HuH-7 (cell line): Measurements from ENCODE around the gene SLC13A1.
A peak's percentile ranks its signal among the peaks of the same experiment; 100 is the strongest.

ENCODE experiments used
- DNase-seq: peaks from one replicate; pipeline ENCODE4 v3.0.0; 2011; ENCODE audit warnings: low spot score

SLC13A1 gene

DNA sequence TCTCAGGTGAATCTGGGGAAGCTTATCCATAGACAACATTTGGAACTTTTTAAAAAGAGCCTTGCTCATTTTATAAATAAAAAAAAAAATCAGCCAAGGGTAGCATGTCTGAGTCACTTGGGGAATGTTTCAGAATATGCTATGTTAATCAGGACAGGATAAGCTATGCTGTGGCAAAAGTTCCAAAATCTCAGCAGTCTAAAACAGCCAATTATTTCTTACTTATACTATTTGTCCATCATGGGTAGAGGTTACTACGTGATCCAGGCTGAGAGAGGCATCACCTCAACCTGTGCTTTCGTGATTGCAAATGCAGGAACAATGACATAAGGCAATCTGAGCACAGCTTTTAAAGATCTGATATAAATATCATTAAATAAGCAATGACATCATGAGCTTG lies 6.5 kb downstream of the SLC13A1 start:
- no peak for DNase-seq

DNA sequence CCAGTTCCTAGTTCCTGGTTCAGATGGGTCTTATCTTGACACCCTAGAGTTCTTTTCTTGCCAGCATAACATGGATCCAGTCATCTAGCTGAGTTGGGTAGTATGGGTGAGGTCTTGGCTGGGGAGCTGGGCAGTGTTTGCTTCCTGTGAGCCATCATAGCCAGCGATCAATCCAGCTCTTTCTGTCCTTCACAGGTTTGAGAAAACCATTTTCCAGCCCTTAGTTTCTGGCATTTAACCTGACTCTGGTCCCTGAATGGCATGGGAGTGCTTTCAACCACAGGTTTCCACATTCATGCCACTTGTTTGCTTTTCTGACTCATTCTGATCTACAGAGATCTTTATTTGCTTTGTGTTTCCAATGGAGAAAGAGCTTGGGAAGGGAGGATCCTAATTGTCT lies 8.6 kb downstream of the SLC13A1 start:
- no peak for DNase-seq

DNA sequence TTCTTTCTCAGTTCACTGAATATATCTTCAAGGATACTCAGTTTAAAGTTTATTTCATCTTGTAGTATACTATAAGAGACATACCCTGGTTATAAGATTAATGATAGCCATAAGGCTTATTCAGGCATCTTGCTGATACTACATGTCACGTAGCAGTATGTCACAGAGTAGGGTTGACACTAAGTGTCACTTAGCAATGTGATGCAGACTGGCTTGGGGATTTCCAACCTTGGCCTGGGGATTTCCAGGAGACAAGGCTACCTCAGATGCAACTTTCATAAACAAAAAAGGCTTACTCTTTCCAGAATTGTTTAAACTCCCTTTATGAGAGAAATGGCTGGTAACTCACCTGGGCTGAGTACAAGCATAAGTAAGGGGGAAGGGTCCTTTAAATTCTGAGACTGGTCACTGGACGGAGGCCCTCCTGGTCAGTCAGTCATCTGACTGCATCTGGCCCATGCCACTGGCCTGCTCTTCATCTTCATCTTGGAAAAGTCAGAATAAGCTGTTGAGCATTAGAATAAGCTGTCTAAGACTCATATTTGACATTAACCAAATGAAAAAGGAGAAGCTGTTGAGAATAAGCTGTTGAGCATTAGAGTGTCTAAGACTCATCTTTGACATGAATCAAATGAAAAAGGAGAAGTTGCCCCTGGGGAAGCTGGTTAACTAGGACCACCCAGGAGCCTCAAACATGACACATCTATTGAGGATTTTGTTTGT lies 9.5 kb downstream of the SLC13A1 start:
- no peak for DNase-seq

DNA sequence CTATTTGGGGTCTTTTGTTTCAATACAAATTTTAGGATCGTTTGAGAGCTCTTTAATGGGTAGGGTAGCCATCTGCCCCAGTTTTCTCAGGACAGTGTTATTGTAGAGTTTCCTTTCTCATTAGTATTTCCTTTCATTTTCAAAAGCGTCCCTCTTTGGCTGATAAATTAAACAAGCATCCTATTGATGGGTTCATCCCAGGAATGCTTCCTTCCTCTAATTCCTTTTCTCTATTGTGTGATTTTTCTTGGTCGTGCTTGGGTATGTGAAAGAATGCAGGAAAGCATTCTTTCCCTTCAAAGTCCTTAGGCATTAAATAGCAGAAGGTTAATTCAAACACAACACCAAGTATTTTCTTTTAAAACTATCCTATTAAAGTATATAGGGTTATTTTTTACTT lies 14.0 kb downstream of the SLC13A1 start:
- DNase-seq, result no peak

DNA sequence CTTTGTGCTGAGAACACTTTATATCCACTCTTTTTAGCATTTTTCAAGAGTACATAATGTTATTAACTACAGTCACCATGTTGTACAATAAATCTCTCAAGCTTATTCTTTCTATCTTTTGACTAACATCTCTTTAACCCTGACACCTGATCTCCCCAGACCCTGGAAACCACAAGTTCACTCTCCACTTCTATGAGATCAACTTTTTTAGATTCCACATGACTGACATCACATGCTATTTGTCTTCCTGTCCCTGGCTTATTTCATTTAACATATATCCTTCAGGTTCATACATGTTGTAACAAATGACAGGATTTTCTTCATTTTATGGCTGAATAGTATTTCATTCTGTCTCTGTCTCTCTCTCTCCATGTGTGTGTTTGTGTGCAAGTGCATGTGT lies 15.5 kb downstream of the SLC13A1 start:
- DNase-seq, result no peak

DNA sequence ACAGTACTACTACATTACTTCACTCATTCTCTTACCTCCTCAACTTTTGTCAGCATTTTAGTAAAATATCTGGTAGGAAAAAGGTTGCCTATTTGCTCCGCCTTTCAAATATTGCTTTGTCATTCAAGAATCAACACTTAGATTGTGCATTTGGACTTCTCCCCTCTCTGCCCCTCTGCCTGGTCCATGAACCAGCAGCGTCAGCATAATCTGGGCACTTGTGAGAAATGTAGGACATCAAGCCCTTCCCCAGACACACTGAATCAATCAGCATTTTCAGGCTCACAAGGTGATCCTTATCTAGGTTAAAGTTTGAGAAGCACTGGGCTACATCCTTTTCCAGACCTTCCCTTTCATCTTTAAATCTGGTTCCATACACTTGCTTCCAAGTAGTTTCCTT lies 16.3 kb downstream of the SLC13A1 start:
- no peak for DNase-seq

DNA sequence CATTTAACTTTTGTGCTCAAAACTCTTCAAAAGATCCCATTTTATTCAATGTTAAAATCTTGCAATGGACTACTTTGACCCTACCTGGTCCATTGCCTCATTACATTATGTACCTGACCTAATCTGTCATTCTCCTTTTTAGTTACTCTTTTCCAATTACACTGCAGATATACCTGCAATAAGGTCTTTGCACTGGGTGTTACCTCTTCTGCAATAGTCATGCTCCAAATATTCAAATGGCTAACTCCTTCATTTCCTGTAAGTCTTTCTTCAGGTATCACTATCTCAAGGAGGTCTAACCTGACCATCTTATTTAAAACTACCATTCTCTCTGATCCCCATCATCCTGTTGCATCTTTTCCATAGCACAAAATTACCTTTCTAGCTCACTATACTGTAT lies 22.3 kb downstream of the SLC13A1 start:
- DNase-seq, result no peak

DNA sequence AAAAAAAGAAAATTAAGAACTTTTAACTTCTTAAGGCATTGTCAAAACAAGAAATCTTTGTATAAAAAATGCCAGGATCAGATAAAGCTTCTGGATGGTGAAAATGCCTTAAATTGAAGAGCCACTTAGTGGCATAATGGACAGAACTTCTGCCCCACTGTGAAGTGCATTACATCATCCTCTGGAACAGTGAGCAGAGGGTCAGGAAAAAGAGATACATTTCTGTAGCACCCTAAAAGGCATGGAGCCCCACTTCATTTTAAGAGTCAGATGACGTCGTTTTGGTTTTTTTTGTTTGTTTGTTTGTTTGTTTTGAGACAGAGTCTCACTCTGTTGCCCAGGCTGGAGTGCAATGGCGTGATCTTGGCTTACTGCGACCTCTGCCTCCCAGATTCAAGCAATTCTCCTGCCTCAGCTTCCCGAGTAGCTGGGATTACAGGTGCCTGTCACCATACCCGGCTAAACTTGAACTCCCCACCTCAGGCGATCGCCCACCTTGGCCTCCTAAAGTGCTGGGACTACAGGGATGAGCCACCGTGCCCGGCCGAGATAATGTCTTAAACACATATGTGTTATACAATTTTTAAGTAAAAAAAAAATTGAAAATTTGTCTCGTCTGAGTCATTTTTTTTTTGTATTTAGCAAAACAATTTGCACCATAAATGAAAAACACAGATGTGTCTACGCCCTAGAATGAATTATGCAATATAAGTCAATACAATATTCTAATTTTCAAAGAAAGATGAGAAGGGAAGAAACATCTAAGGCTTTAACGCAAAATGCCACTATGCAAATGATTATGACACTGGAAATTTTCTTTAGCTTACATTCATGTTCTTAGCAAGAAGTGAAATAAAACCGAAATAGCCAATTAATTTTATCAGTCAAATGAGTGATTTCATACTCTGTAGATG lies 29.2 kb downstream of the SLC13A1 start:
- no peak for DNase-seq

DNA sequence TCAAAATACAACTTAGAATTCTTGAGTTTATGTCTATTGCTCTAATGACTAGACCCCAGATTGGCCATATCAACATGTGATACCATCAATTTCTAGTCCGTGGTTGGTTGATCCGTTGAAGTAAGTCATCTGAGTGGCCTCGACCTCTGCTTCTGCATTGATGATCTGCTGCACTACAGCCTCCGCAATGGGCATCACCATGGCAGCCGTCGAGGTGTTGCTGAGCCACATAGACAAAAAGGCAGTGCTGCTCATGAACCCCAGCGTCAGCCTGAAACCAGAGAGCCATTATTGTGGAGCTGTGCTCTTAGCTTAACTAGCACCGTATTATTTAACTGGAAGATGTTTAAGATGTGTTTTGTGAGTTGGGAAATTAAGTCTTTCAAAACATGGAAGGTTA lies 30.7 kb downstream of the SLC13A1 start:
- DNase-seq, result no peak

DNA sequence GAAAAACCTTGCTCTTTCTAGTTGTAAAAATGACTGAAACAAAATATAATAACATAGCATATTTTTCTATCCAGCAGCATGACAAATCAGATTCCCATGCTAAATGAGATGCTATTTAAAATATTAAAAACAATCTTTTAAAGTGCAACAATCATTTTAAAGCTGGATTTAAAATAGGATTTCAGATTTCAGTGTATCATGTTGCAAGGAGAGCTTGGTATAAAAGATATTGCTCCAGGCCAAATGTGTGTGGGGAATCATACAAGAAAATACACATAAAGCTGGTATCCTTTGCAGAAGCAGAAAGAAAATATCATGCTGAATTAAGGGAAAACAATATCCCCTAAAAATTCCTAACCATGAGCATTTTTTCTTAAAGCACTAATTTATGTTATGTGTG lies 42.2 kb downstream of the SLC13A1 start:
- no peak for DNase-seq

DNA sequence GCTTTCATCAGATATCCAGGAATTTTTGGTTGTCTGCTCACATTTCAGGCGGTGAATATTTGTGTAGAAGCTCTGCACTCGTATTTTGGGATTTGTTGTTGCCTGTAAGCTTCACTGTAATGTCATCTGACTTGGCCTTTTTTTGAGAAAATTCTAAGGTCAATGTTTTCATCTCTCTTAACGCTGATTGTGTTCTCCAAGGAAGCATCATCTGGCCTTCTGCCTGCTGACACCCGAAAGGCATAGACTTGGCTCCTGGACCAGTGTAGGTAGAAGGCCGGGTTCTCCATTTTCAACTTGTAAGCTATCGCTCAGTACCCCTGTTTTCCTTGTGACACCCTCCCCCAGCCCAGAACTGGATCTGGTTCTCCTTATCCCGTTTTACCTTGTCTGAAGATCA lies 44.2 kb downstream of the SLC13A1 start:
- DNase-seq, result no peak

DNA sequence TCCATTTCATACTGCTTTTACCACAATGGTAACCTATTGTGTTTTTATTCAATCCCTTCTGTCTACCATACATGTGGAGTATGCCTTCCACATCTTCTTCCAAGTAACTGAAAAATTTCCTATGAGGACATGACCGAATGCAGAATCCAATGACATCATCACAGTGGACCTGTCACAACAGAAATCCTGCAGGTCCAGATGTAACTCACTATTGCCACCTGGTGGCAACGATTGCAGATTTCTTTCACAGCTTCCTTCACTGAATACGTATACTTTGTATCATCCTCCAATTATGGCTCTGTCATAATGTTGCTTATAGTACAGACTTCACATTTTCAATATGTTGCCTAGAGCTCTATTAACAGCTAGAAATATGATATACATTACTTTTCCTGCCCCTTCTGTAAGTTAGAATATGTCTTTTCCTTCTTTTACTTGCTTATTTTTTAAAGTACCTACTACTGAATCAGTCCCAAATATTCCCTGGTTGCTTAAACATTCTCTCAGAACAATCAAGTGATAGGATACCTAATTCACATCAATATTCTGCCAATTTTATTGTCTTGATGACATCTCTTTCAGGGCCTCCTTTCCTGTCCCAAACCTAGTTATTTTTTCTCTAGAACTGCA lies 45.4 kb downstream of the SLC13A1 start:
- DNase-seq, result peak; percentile 17

DNA sequence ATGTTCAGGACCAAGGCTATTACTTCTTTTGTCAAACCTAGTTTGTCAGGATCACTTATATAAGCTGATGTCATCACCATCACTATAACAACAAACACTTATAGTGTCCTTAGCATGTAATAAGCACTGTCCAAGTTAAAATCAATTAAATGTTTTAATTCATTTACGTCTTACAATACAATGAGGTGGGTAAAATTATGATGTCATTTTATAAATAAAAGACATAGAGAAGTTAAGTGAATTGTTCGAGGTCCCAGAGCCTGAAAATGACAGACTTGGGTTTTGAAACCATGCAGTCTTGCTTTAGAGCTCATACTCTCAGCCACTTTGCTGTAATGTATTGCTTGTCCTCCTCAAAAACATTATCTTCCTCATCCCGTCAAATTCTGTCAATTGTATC lies 48.3 kb downstream of the SLC13A1 start:
- no peak for DNase-seq

DNA sequence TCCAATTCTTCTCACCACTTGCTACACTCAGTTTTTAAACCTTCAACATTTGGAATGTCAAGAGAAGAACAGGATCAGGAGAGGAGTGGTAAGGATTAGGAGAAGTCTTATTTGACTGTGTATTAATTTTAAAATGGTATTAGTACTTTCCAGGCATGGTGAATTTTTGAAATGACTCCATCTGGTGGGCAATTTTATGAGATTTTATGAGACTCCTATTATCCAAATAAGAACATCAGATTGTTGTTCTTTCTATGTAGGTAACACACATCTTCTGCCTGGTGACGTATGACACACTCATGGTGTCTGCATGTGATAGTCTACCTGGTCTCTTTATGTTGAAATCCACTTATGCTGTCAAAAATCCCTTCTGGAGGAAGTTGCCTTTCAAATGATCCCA lies 51.0 kb downstream of the SLC13A1 start:
- no peak for DNase-seq

DNA sequence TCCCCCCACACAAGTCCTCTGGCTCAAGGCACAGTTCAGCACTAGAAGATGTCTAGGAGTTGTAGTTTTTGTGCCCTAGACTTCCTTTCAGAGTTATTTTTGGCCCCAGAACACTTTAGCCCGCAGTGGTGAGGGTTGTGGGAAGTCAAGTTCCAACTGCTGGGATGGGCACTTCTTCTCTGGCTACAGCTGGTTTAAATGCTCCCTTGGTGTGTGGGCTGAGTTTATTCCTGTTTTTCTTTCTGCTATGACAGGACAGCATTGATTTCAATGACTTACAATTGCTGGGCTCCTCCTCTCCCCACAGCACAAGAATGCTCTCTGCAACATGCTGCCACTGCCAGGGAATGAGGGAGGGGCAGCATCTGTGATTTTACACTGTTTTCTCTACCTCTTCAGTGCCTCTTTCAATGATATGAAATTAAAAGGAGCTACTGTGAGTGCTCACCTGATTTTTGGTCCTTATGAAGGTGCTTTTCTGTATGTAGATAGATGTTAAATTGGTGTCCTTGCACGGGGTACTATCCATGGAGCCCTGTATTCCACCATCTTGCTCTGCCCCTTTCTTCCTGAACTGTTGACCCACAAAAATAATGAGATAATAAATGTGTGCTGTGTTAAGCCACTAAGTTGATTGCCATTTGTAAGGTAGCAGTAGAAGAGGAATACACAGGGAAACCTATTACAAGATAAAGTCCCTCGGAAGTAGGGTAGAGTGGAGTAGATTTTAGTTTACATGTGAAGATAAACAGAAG lies 56.3 kb downstream of the SLC13A1 start:
- no peak for DNase-seq

DNA sequence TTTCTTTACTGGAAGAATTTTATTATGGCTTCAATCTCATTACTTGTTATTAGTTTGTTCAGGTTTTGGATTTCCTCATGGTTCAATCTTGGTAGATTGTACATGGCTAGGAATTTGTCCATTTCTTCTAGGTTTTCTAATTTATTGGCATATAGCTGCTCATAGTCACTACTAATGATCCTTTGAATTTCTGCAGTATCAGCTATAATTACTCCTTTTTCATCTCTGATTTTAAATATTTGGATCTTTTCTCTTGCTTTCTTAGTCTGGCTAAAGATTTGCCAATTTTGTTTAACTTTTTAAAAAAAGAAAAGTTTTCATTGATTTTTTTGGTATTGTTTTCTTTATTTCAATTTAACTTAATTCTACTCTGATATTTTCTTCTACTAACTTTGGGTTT lies 59.2 kb downstream of the SLC13A1 start:
- DNase-seq, result no peak

DNA sequence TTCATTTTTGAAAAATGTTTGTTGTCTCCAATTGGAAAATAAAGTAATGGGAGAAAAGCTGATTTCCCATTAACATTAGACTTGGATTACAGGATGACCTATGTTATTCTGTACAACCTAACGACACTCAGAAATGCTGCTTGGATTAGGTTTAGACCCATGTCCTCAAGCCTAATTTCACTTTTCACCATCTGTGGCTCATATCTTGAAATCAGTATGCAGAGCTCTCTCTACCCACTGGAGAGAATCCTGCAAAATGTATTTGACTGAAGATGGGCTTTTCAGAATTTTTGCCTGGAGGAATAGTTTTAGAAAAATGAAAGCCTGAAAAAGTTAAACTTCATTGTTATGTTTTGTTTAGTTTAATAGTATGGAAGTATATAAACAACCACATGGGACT lies 63.8 kb downstream of the SLC13A1 start:
- no peak for DNase-seq

DNA sequence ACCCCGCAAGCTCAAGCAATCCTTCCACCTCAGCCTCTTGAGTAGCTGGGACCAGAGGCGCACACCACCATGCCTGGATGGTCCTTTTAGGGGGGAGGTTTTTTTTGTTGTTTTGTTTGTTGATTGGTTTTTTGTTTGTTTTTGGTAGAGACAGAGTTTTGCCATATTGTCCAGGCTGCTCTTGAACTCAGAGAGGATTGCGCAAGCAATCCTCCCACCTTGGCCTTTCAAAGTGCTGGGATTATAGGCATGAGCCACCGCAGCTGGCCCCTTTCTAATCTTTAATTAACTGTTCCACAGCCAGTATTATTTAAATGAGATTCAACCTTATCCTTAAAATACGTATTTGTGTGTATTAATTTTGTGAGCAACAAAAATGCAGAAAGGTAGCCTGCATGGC lies 65.8 kb downstream of the SLC13A1 start:
- no peak for DNase-seq

DNA sequence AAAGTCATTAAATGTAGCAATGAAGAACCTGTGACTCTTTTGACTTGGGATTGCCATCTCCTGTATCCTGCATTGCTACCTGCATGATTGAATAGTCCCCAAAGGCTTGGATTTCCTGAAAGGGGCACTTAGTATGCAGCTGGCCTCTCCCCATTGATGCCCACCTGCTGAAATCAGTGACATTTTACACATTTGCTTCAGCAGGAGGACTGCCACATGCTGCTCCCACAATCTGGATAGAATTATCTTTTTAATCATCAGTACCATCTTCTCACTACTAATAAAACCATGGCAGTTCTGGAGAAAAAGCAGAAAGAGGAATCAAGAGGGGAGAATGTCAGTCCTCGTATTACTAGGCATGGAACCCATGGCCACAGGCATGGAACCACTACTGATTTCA lies 67.8 kb downstream of the SLC13A1 start:
- DNase-seq, result no peak

DNA sequence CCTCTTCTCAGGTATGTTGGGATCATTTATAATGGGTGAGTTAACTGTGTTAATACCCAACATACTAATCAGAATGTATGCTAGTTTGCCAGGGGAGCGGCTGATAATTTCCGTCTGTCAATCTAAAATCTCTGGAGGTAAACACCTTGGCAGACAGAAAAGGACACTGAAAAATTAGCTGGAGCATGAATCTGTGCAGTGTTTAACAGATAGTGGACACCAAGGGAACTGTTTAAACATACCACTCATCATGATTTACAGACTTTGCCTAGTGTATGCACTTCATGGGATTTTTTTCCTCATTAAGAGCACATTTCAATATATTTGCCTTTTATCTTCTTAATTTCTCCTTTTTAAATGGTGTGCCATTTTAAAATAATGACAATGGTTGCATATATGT lies 68.2 kb downstream of the SLC13A1 start:
- DNase-seq, result no peak

DNA sequence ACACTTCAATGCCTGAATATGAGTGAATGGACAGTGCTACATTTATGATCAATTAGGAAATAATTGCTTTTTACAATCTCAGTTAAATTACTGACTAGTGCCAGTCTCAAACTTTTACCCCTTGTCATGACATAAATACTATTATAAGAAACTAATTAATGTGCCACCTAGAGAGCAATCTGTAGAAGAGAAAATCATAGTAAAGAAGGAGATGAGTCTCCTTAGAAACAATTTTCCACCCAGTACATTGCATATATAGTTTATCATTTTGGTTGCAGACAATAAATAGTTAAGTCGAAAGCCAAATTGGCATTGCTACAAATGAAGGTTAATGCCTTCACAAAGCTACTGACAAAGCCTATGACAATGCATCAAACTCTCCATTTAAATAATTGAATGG lies 68.6 kb downstream of the SLC13A1 start:
- DNase-seq, result no peak

DNA sequence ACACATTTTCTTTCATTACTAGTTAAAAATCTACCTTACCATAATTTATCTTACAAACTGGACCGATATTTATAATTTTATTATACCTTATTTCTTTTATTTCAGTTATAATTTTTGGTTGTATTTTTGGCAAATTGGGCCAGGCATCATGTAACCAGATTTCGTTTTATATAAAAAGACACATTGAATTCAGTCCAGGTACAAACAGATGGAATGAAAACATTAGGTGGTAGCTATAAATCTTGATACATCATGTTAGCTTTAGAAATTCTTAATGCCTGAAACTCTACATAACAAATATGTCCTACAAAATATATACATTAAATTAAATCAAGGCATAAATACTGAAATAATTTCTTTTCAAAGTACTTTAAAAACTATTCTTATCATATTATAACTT lies 73.1 kb downstream of the SLC13A1 start:
- no peak for DNase-seq
